Smooth muscle cell (in vitro differentiated cells): ENCODE data around the gene ANXA10. TPM values are rescaled to one million over a fixed set of nuclear protein-coding genes. Genes with fewer than 3 reads are reported as not detected.

Experiments used
- DNase-seq: peaks from one replicate; lab custom pipeline; 2025; ENCODE audit not compliant: unreplicated experiment; lab: John Stamatoyannopoulos, UW
- H2AFZ ChIP-seq: fragments of 200-600 bp; sonication (generic); 2 replicates; pipeline ENCODE4 v1.6.0; 2016; ENCODE audit warnings: antibody characterized with exemption, low read depth, mild to moderate bottlenecking
- H3F3A ChIP-seq: fragments of 200-600 bp; sonication (generic); 2 replicates; pipeline ENCODE4 v1.6.0; 2017; ENCODE audit warnings: antibody characterized with exemption, low read depth
- H3K27ac ChIP-seq: fragments of 200-600 bp; sonication (generic); 2 replicates; pipeline ENCODE4 v1.5.1; 2016; ENCODE audit warnings: low read depth, mild to moderate bottlenecking
- H3K27me3 ChIP-seq: fragments of 200-600 bp; sonication (generic); 2 replicates; pipeline ENCODE4 v1.6.1; 2016; ENCODE audit warnings: low read depth, mild to moderate bottlenecking
- H3K36me3 ChIP-seq: fragments of 200-600 bp; sonication (generic); 2 replicates; pipeline ENCODE4 v1.5.1; 2016; ENCODE audit warnings: low read depth
- H3K4me1 ChIP-seq: fragments of 200-600 bp; sonication (generic); 2 replicates; pipeline ENCODE4 v1.5.1; 2016; ENCODE audit warnings: low read depth
- H3K4me2 ChIP-seq: fragments of 200-600 bp; sonication (generic); 2 replicates; pipeline ENCODE4 v1.6.0; 2016; ENCODE audit warnings: mild to moderate bottlenecking
- H3K4me3 ChIP-seq: fragments of 200-600 bp; sonication (generic); 2 replicates; pipeline ENCODE4 v1.5.1; 2016; ENCODE audit warnings: mild to moderate bottlenecking
- H3K79me2 ChIP-seq: fragments of 200-600 bp; sonication (generic); 2 replicates; pipeline ENCODE4 v1.6.0; 2016; ENCODE audit warnings: low read depth, mild to moderate bottlenecking
- H3K9ac ChIP-seq: fragments of 200-600 bp; sonication (generic); 2 replicates; pipeline ENCODE4 v1.6.0; 2016; ENCODE audit warnings: low read depth
- H3K9me3 ChIP-seq: fragments of 200-600 bp; sonication (generic); replicated peaks from 2 replicates; pipeline ENCODE4 v1.5.1; 2016; ENCODE audit warnings: low read depth
- H4K20me1 ChIP-seq: fragments of 200-600 bp; sonication (generic); 2 replicates; pipeline ENCODE4 v1.6.0; 2016; ENCODE audit warnings: low read depth
- WGBS: methylation state at CpG from one replicate; pipeline ENCODE4 v1.1.7; 2016; ENCODE audit warnings: low lambda C conversion rate; 5-methylcytosine and 5-hydroxymethylcytosine counted together
- polyA plus RNA-seq: library from polyadenylated mRNA; unstranded; fragments of >200 nt; fragmentation: Nextera tagmentation; extraction: Ambion mirVana; gene quantifications from 2 replicates; pipeline ENCODE4 v1.2.1, GENCODE V29; 2016
- total RNA-seq: library from RNA; depleted of rRNA; stranded (reverse); fragments of >200 nt; gene quantifications from 2 replicates; pipeline ENCODE4 v1.2.3, GENCODE V29; 2014
- TF ChIP-seq, protein P1 (sequence below): fragments of 200-600 bp; sonication (generic); IDR thresholded peaks from 2 replicates; pipeline ENCODE4 v1.5.1; 2017; ENCODE audit warnings: borderline replicate concordance, mild to moderate bottlenecking, antibody characterized with exemption; ENCODE audit not compliant: insufficient read depth, poor library complexity, severe bottlenecking

Gene ANXA10
- total and polyA plus RNA-seq, 2 experiments from 2014 or later: not detected

GRCh38 chr4:168128601-168129000 is 36.3 kb downstream of the ANXA10 start:
- H3F3A ChIP-seq: no peaks in the 10 kb centered on the region
- no peak for DNase-seq
- peaks cover 4% of the 10 kb centered on the region for H3K4me1 ChIP-seq
- no peak overlapping the region for H3K9ac ChIP-seq
- H3K79me2 ChIP-seq: no peaks in the 10 kb centered on the region
- H3K4me2 ChIP-seq: no peak overlapping the region
- no peaks in the 10 kb centered on the region for H3K27me3 ChIP-seq
- no peaks in the 10 kb centered on the region for H3K36me3 ChIP-seq
- H3K9me3 ChIP-seq: no peaks in the 10 kb centered on the region
- no peak overlapping the region for H3K4me3 ChIP-seq
- H4K20me1 ChIP-seq: no peaks in the 10 kb centered on the region
- TF ChIP-seq, protein P1, sequence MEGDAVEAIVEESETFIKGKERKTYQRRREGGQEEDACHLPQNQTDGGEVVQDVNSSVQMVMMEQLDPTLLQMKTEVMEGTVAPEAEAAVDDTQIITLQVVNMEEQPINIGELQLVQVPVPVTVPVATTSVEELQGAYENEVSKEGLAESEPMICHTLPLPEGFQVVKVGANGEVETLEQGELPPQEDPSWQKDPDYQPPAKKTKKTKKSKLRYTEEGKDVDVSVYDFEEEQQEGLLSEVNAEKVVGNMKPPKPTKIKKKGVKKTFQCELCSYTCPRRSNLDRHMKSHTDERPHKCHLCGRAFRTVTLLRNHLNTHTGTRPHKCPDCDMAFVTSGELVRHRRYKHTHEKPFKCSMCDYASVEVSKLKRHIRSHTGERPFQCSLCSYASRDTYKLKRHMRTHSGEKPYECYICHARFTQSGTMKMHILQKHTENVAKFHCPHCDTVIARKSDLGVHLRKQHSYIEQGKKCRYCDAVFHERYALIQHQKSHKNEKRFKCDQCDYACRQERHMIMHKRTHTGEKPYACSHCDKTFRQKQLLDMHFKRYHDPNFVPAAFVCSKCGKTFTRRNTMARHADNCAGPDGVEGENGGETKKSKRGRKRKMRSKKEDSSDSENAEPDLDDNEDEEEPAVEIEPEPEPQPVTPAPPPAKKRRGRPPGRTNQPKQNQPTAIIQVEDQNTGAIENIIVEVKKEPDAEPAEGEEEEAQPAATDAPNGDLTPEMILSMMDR: no peak
- H2AFZ ChIP-seq: no peak overlapping the region
- no peak overlapping the region for H3K27ac ChIP-seq

DNA sequence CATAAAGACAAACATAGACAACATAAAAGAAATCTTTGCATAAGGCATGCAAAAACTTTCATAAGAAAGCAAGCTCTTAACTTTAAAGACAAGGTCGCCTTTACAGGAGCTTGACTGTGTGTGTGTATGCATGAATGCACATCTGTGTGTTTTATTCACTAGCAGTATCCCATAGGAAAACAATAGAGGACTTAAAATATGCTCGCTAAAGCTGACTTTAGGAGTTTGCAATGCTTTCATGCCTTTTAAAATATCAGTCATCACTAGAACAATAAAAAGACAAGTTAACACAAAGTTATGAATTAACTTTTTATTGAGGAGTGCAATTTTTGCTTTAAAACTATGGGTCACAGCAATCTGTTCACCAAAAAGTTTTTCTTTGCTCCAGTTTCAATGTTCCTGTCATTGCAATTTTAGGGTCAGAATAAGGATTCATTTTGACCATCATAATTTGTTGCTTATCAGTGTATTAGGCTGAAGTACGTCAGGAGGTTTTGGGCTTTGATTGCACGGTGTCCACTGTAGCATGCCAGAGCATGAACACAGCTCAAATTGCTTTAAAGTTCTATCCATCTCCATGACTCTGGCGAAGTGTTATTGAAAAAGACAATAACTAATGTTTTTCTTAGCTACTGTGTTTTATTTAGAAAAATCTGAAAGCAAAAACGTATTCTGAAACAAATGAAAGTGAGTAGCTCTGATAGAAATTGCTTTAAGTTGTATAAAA is 36.9 kb downstream of the ANXA10 start:
- TF ChIP-seq, protein P1: no peak
- H2AFZ ChIP-seq: no peak overlapping the region
- H3K4me2 ChIP-seq: no peak overlapping the region
- no peaks in the 10 kb centered on the region for H3K9me3 ChIP-seq
- WGBS: 61% methylated on average over 6 of the region's 6 CpGs
- H3K4me1 ChIP-seq: peaks cover 4% of the 10 kb centered on the region
- no peak overlapping the region for H3K27ac ChIP-seq
- no peaks in the 10 kb centered on the region for H3K27me3 ChIP-seq
- no peak for DNase-seq
- no peaks in the 10 kb centered on the region for H4K20me1 ChIP-seq
- H3F3A ChIP-seq: no peaks in the 10 kb centered on the region
- no peak overlapping the region for H3K9ac ChIP-seq
- no peaks in the 10 kb centered on the region for H3K79me2 ChIP-seq
- no peaks in the 10 kb centered on the region for H3K36me3 ChIP-seq
- no peak overlapping the region for H3K4me3 ChIP-seq

DNA sequence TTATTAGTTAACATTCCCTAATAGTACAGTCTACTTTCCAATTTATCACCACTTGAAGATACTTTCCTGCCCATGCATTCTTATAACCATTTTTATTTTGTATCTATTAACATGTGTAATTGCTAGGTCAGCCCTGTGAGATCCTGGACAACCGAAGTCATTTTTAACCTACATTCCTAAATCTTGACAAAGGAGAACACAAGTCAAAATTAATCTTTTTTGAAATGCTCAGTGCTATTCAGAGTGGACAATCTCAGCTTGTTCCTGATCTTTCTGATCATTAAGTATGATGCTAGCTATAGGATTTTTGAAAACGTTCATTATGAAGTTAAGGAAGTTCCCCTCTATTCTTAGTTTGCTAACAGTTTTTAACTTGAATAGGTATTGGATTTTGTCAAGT is 37.5 kb downstream of the ANXA10 start:
- Histone ChIP-seq H3K4me3 (no peak overlapping the region), H3K9ac (no peak overlapping the region), H3K4me1 (peaks cover 4% of the 10 kb centered on the region), H4K20me1 (no peaks in the 10 kb centered on the region), H3K27ac (no peak overlapping the region), H3F3A (no peaks in the 10 kb centered on the region), H3K36me3 (no peaks in the 10 kb centered on the region), H3K79me2 (no peaks in the 10 kb centered on the region), H3K9me3 (no peaks in the 10 kb centered on the region), H3K4me2 (no peak overlapping the region), H3K27me3 (no peaks in the 10 kb centered on the region), H2AFZ (no peak overlapping the region)
- TF ChIP-seq, protein P1: no peak
- no peak for DNase-seq
- 83% methylated on average over 2 of the region's 2 CpGs for WGBS

- no peaks in the 10 kb centered on the region for H3K36me3 ChIP-seq
- no peak overlapping the region for H3K4me3 ChIP-seq
- no peak overlapping the region for H2AFZ ChIP-seq
- no peaks in the 10 kb centered on the region for H3K9me3 ChIP-seq
- no peaks in the 10 kb centered on the region for H4K20me1 ChIP-seq
- no peaks in the 10 kb centered on the region for H3F3A ChIP-seq
- H3K4me1 ChIP-seq: peaks cover 4% of the 10 kb centered on the region
- H3K27me3 ChIP-seq: no peaks in the 10 kb centered on the region
- no peak overlapping the region for H3K9ac ChIP-seq
- H3K4me2 ChIP-seq: no peak overlapping the region
- no peak overlapping the region for H3K27ac ChIP-seq
- H3K79me2 ChIP-seq: no peaks in the 10 kb centered on the region
- DNase-seq: no peak
- TF ChIP-seq, protein P1: no peak
Observed at GRCh38 chr4:168131196-168131595, 38.9 kb downstream of the ANXA10 start.
